ENCODE results near the gene OPALIN.

- TF ChIP-seq POLR2A (IDR thresholded peaks at IDR 0.05): no peak
- no peak for TF ChIP-seq CTCF (IDR thresholded peaks at IDR 0.05 in 8 of 11, conservative IDR thresholded peaks at IDR 0.05 in 3 of 11)
Measured at GRCh38 chr10:96311180-96311715, 47.6 kb downstream of the OPALIN start.

Data from spleen (tissue), 7 donors.